Left renal pelvis (tissue), 4 donors: ENCODE measurements around the gene TMEM200B. TPM values are rescaled to one million over a fixed set of nuclear protein-coding genes. Genes with fewer than 3 reads are reported as not detected.
A peak's percentile ranks its signal among the peaks of the same experiment; 100 is the strongest.
"Not testable (repeated sequence)": the region's sequence is repeated elsewhere in the genome, so short reads cannot be mapped to it uniquely, and the experiment has no call there.

ENCODE experiments used
- DNase-seq, 4 donors: peaks; one replicate each; pipeline ENCODE4 v3.0.0-alpha.2; 2013; ENCODE audit warnings: low read depth in 4 of 4, low spot score in 3 of 4
- polyA plus RNA-seq, 4 donors: library from polyadenylated mRNA; unstranded; fragments of 120-200 nt; gene quantifications; one replicate each; pipeline ENCODE4 v1.2.1, GENCODE V29; 2013; ENCODE audit not compliant: insufficient read length in 4 of 4

The TMEM200B gene
- polyA plus RNA-seq, 4 donors = 14.4 to 39.1 (median 16.4) TPM

GRCh38 chr1:29136391-29136915, 12.8 kb upstream of the TMEM200B start:
- no peak for DNase-seq

GRCh38 chr1:29134695-29135028, 11.0 kb upstream of the TMEM200B start:
- no peak for DNase-seq

GRCh38 chr1:29133861-29134694, 10.4 kb upstream of the TMEM200B start:
- DNase-seq = no peak

- not testable (repeated sequence) for DNase-seq
These were observed 7.4 kb upstream of the TMEM200B start for GRCh38 chr1:29131056-29131455.

- no peak for DNase-seq
These were observed 6.2 kb upstream of the TMEM200B start for GRCh38 chr1:29129916-29130315.

DNA sequence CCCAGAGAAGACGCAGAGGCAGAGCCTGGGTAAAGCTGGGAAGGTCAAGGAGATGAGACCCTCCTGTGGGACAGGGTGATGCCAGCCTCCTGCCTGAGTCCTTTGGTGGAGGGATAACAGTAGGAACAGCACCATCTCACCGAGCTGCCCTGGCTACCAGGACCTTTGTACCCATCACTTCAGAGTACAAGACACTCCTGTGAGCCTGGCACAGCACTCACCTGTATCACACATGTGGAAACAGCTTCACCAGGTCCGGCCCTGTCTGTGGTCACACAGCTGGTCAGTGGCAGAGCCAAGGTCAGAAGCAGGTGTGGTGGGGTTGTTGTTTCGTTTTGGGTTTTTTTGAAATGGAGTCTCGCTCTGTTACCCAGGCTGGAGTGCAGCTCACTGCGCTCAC, 5.0 kb upstream of the TMEM200B start:
- no peak for DNase-seq

GRCh38 chr1:29126198-29126597, 2.5 kb upstream of the TMEM200B start:
- no peak for DNase-seq

DNA sequence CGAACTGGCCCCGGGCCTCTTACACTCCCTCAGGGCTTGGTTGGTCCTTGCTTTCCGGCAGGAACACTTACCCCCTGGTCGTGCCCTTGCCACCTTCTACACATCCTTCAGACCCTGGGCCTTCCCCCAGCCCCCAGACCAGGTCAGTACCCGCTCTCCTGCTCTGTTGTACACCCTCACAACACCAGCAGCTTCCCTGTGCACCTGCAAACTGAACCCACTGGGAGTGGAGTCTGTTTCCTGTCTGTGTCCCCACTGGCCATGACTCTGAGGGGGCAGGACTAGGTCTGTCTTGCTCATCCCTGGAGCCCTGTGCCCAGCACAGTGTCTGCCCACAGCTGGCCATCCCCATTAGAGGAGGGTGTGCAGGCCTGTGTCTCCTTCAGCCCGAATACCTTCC, 2.1 kb upstream of the TMEM200B start:
- DNase-seq = no peak

- no peak for DNase-seq
These were observed 1.5 kb upstream of the TMEM200B start for GRCh38 chr1:29125237-29125641.

DNA sequence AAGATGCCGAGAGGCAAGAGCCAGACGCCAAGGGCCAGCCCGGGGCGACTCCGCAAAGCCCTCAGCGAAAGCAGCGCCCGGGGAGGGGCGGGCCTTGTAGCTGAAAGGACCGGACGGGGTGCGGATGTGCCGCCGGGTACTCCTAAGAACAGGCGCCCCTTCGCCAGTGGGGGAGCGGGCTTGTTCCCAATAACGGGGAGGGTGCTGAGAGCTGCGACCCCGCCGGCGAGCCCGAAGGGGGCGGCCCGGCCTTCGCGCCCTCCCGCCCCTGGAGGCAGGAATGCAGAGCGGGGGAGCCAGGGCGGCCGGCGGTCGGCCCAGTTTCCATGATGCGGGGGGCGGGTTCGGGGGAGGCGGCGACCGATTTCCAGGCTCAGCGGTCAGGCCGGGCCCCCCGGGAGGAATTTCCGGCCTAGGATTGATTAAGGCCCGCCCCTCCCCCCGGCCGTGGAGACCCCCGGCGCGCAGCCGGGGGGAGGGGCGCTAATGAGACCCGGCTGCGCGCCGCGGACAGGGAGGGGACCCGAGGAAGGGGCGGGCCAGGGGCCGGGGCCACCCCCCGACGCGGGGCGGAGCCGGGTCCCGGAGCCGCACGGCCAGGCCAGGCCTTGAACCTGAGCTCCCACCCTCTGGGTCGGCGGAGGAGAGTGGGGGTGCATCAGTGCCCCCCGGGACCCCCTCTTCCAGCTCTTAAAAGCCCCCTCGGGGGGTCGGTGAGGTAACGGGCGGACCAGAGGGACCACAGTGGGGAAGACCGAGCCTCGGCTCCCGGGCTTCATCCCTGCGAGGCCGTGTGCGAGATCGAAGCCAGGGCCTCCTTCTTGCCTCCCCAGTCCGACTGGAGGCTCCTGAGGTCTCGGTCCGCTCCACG, 898 bp upstream of the TMEM200B start:
- DNase-seq = peak in 3 of 4 donors; percentile 79 to 84 (median 80)

DNA sequence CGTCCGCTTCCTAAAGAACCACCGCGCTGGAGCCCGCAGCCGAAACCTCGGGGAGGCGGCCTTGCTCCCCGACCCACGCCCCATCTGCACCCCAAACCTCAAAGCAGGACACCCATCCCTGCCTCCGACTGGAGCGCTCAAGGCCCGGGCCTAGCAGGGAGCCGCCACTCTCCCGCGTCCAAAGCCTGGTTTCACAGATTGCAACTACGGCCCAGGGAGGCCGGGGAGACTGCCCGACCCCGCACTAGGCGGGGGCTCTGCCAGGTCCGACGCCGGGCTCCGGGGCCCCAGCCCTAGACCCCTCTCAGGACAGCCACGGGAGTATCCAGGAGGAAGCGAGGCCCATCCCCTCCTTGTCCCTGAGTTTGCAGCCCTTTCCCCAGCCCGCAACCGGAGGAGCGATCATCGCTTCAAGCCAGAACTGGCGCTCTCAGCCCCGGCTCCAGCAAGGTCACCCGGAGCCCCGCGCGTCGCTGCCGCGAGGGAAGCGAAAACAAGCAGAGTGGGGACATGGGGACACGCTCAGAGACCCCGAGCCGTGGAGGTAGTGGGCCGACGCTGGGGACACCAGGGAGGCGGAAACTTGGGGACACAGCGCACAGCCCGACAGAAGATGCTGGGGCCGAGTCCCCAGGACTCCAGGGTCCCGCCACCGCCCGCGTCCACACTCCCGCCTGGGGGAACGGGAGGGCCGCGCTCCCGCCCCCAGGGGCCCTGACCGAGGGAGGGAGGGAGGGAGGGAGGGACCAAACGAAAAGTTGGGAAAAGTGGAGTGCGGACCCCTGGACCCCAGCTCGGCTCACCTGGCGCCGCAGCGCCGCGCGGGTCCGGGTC, 433 bp downstream of the TMEM200B start:
- peak in 1 of 4 donors; percentile 14 for DNase-seq

GRCh38 chr1:29122682-29123052, 1.0 kb downstream of the TMEM200B start:
- peak in 1 of 4 donors; percentile 8 for DNase-seq

DNA sequence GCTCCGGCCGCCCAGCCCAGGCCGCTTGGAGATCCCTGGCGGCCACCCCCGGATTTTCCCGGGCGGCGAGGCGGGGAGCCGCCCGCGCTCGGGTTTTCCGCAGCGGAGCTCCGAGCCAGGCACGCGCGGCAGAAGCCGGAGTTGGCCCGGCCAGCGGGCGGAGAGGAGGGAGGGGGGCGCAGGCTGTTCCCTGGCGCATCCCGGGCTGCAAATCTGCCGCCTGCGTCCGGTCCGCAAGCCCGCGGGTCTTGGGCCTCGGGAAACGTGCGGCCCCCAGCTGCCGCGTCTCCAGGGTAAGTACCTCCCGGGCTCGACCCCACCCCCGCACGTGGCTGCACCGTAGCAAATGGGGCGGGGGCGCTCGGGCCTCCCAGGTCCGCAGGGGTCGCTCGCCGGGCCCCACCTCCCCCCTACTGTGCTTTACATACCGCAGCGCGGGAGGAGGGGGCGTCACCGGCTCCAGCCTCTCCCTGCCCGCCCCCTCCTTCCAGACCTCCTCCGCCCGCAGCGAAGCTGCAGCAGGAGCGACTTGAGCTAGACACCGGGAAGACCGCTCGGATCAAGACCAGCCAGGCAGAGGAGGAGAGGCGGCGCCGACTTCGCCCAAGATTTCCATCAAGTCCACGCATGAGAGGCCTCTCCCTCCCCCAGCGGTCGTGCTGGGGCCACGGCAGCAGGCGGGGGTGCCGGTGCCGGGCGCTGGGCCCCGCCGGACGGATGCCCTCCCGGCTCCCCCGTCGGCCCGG, 1.6 kb downstream of the TMEM200B start:
- peak in 1 of 4 donors; percentile 37 for DNase-seq

DNA sequence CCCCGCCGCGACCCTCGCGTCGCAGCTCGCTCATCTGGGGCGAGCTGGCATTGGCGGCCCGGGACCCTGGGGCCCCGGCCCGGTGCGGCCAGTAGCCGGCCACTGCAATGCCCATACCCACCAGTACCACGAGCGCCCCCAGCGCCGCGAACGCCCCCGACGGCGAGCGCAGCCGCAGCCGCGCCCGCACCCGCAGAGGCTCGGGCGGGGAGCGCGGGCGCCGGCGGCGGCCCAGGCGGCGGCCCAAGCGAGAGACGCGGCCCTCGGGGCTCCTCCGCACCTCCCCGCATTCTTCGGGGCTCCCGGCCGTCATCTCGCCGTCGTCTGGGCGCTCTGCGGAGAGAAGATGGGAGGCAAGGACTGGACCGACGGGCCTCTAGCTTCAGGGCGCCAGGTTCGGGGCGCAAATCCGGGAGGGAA, 2.2 kb downstream of the TMEM200B start:
- no peak for DNase-seq

DNA sequence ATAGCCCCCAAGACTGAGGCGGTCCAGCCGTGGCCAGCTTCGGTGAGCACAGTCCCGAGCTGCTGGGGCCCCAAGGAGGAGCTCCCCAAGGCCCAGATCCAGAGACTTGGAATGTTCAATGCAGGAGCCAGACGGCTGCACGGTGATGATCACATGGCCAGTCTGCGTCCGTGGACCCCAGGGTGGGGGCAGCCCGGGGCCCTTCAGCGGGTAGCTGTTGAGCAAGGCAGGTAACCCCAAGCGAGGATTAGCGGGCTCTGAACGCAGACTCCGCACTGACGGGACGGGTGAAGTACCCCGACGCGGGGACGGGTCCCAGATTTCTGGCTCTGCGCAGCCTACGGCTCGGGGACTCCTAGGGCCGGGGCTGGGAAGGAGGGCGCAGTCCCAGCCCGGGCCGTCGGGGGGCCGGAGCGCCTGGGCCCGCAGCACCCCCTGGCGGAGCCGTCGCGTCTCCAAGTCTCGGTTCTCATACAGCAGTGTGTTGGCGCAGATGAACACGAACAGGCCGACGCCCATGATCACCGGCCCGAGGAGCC, 2.7 kb downstream of the TMEM200B start:
- no peak for DNase-seq

DNA sequence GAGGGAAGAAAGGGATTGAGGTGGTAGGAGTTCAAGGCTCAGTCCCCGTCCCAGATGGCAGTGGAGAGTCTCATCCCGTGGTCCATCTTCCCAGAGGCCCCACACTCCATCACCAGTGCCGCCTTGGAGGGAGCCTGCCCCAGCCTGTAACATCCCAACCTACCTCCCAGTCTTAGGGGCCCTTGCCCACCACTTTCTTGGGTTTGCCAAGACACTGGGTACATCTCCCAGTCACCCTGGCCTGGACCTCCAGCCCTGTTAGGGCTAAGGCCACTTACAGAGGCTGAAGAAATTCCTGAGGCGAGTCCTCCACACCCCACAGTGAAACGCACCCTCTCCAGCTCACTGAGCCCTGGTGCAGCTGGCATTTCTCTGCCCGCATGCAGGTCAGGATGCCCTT, 3.3 kb downstream of the TMEM200B start:
- DNase-seq = no peak

DNA sequence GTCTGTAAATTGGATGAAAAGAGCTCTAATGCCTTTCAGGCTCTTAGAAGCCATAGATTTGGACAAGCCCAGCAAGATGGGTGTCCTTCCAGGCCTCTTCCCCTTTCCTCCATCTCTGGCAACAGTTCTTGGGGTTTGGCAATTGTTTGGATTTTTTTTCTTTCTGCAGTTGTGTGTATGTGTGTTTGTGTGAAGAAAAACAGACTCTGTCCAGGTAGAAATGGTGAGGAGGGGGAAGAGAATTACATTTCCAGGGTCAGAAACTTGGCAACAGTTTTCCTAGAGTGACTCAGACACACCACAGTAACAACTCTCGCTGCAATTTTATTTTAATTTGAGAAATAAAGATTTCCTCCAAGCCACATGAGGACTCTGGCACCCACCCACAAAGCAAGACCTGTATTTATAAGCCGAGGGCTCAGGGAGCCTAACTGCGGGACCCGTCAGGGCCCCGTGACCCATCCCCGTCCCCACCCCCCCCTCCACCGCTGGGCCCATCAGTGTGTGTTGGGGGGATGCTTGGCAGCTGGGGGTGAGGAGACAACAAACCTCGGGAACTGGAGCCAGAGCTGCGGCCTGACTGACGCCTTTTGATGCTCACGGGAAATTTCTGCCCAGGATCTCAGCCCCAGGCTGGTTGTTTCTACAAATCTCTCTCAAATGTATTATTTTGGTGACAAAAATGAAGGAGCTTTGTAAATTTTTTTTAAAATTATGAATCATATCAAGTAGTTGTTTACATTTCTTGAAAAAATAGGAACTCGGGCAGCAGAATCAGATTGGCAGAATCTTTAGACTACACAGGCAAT, 4.4 kb downstream of the TMEM200B start:
- no peak for DNase-seq

DNA sequence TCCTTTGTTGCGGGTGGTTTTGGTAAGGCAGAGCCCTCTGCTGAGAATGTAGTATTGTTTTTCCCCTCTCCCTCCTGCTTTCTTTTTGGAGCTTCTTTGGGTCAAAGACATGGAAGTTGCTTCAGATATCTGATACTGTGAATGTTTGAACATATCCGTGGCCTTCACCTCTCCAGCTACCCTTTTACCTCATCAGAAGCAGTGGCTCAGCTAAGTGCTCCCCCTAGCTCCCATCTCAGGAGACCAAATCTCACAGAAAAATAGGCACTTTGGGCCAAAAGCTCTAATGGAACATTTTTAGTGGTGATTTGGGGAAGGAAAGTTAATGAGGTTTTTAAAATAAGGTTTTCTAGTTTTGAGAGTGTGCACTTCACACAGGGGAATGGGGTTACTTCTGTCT, 6.3 kb downstream of the TMEM200B start:
- no peak for DNase-seq

GRCh38 chr1:29114654-29115053, 9.0 kb downstream of the TMEM200B start:
- no peak for DNase-seq
